ENCODE measurements around the gene USP17L28. TPM values are rescaled to one million over a fixed set of nuclear protein-coding genes. Genes with fewer than 3 reads are reported as not detected.

USP17L28 gene
- not detected in 2 replicates for total RNA-seq

DNA sequence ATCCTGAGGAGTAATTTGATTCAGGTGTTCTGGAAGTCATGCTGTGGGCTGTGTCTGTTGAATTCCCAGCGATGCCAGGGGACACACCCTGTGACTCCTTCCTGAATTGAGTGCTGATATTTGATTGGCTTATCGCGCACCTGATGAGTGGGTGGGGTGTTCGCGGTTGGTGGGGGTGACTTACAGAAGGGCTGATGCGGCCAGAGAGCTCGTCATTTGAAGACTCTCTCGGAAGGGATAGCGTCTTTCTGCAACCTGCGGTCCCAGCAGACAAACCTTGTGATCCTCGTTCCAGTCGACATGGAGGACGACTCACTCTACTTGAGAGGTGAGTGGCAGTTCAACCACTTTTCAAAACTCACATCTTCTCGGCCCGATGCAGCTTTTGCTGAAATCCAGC, at the start of gene USP17L28:
USP17L28 (plus strand) TSS at position 301 of the 400 bp plus-strand sequence; CDS start at position 301, 0 bp downstream.

GRCh38 chr4:9324865-9325264, 23.8 kb upstream of the USP17L28 start, which contains the start of gene USP17L24:
USP17L24 (plus strand) TSS chr4:9325165; CDS start chr4:9325165, 0 bp downstream.

GRCh38 chr4:9329611-9330010, 19.1 kb upstream of the USP17L28 start, which contains the start of gene USP17L25:
USP17L25 (plus strand) TSS chr4:9329911; CDS start chr4:9329911, 0 bp downstream.

DNA sequence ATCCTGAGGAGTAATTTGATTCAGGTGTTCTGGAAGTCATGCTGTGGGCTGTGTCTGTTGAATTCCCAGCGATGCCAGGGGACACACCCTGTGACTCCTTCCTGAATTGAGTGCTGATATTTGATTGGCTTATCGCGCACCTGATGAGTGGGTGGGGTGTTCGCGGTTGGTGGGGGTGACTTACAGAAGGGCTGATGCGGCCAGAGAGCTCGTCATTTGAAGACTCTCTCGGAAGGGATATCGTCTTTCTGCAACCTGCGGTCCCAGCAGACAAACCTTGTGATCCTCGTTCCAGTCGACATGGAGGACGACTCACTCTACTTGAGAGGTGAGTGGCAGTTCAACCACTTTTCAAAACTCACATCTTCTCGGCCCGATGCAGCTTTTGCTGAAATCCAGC, 14.3 kb upstream of the USP17L28 start, which contains the start of gene USP17L26:
USP17L26 (plus strand) TSS at position 301 of the 400 bp plus-strand sequence; CDS start at position 301, 0 bp downstream.

GRCh38 chr4:9339103-9339502, 9.6 kb upstream of the USP17L28 start, which contains the start of gene USP17L5:
USP17L5 (plus strand) TSS chr4:9339403; CDS start chr4:9339403, 0 bp downstream.

DNA sequence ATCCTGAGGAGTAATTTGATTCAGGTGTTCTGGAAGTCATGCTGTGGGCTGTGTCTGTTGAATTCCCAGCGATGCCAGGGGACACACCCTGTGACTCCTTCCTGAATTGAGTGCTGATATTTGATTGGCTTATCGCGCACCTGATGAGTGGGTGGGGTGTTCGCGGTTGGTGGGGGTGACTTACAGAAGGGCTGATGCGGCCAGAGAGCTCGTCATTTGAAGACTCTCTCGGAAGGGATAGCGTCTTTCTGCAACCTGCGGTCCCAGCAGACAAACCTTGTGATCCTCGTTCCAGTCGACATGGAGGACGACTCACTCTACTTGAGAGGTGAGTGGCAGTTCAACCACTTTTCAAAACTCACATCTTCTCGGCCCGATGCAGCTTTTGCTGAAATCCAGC, 4.8 kb upstream of the USP17L28 start, which contains the start of gene USP17L27:
USP17L27 (plus strand) TSS at position 301 of the 400 bp plus-strand sequence; CDS start at position 301, 0 bp downstream.

GRCh38 chr4:9353338-9353737, 4.6 kb downstream of the USP17L28 start, which contains the start of gene USP17L29:
USP17L29 (plus strand) TSS chr4:9353638; CDS start chr4:9353638, 0 bp downstream.

DNA sequence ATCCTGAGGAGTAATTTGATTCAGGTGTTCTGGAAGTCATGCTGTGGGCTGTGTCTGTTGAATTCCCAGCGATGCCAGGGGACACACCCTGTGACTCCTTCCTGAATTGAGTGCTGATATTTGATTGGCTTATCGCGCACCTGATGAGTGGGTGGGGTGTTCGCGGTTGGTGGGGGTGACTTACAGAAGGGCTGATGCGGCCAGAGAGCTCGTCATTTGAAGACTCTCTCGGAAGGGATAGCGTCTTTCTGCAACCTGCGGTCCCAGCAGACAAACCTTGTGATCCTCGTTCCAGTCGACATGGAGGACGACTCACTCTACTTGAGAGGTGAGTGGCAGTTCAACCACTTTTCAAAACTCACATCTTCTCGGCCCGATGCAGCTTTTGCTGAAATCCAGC, 14.1 kb downstream of the USP17L28 start, which contains the start of gene USP17L30:
USP17L30 (plus strand) TSS at position 301 of the 400 bp plus-strand sequence; CDS start at position 301, 0 bp downstream.

Other genes with a start within 250 kb of the USP17L28 start
- gene FAM90A26, start 178.5 kb upstream of the USP17L28 start, total RNA-seq: not detected in 2 replicates
- gene USP17L10, start 138.2 kb upstream of the USP17L28 start, total RNA-seq: not detected in 2 replicates
- not detected in 2 replicates for gene USP17L11, start 133.5 kb upstream of the USP17L28 start, total RNA-seq
- not detected in 2 replicates for gene USP17L12, start 128.7 kb upstream of the USP17L28 start, total RNA-seq
- gene USP17L13, start 124.0 kb upstream of the USP17L28 start, total RNA-seq: not detected in 2 replicates
- not detected in 2 replicates for gene USP17L15, start 114.5 kb upstream of the USP17L28 start, total RNA-seq
- not detected in 2 replicates for gene USP17L17, start 105.0 kb upstream of the USP17L28 start, total RNA-seq
- not detected in 2 replicates for gene USP17L18, start 100.3 kb upstream of the USP17L28 start, total RNA-seq
- not detected in 2 replicates for gene USP17L19, start 95.5 kb upstream of the USP17L28 start, total RNA-seq
- gene USP17L20, start 90.8 kb upstream of the USP17L28 start, total RNA-seq: not detected in 2 replicates
- gene USP17L21, start 86.0 kb upstream of the USP17L28 start, total RNA-seq: not detected in 2 replicates
- gene USP17L22, start 81.3 kb upstream of the USP17L28 start, total RNA-seq: not detected in 2 replicates
- not detected in 2 replicates for gene USP17L24, start 23.7 kb upstream of the USP17L28 start, total RNA-seq
- not detected in 2 replicates for gene USP17L25, start 19.0 kb upstream of the USP17L28 start, total RNA-seq
- not detected in 2 replicates for gene USP17L26, start 14.2 kb upstream of the USP17L28 start, total RNA-seq
- not detected in 2 replicates for gene USP17L5, start 9.5 kb upstream of the USP17L28 start, total RNA-seq
- not detected in 2 replicates for gene USP17L27, start 4.7 kb upstream of the USP17L28 start, total RNA-seq
- gene USP17L29, start 4.7 kb downstream of the USP17L28 start, total RNA-seq: not detected in 2 replicates
- gene USP17L30, start 14.2 kb downstream of the USP17L28 start, total RNA-seq: not detected in 2 replicates
- not detected in 2 replicates for gene DEFB131A, start 95.5 kb downstream of the USP17L28 start, total RNA-seq

Data from bronchial smooth muscle cell (primary cell).